Kidney (tissue), 14 donors: ENCODE data around the gene SLC25A20. TPM values are rescaled to one million over a fixed set of nuclear protein-coding genes. Genes with fewer than 3 reads are reported as not detected.

Experiments used
- DNase-seq, 5 donors: peaks; one replicate each; pipeline ENCODE4 v3.0.0-alpha.2; 2013 to 2020
- FAIRE-seq: peaks from 2 replicates; lab custom pipeline; 2012; peaks lifted over from hg19 to GRCh38; lab: Jason Lieb, UNC
- H3K27ac ChIP-seq, 2 donors: one replicate each; pipeline ENCODE4 v1.7.0; 2013; ENCODE audit warnings: low read depth in 2 of 2, low read length in 2 of 2, inconsistent platforms in 1 of 2
- H3K27me3 ChIP-seq: one replicate; pipeline ENCODE4 v1.7.1; 2013; ENCODE audit warnings: low read length, inconsistent platforms; ENCODE audit not compliant: control insufficient read depth, insufficient read depth
- H3K36me3 ChIP-seq, 3 donors: one replicate each; pipeline versions ENCODE4 v1.7.0 to v1.7.1; 2013; ENCODE audit warnings: low read length in 3 of 3, control low read depth in 1 of 3, inconsistent platforms in 1 of 3; ENCODE audit not compliant: insufficient read depth in 3 of 3, control insufficient read depth in 2 of 3
- H3K4me1 ChIP-seq, 3 donors: one replicate each; pipeline versions ENCODE4 v1.7.0 to v1.7.1; 2013; ENCODE audit warnings: low read length in 3 of 3, inconsistent platforms in 1 of 3, low read depth in 1 of 3; ENCODE audit not compliant: control insufficient read depth in 2 of 3, insufficient read depth in 2 of 3
- H3K4me3 ChIP-seq, 3 donors: one replicate each; pipeline versions ENCODE4 v1.7.0 to v1.8.1; 2013; ENCODE audit warnings: low read length in 3 of 3, control low read depth in 1 of 3, inconsistent platforms in 1 of 3
- H3K9ac ChIP-seq, 3 donors: one replicate each; pipeline versions ENCODE4 v1.7.0 to v1.7.1; 2013; ENCODE audit warnings: low read length in 3 of 3, control low read depth in 1 of 3, inconsistent platforms in 1 of 3
- H3K9me3 ChIP-seq, 3 donors: one replicate each; pipeline versions ENCODE4 v1.7.0 to v1.7.1; 2013; ENCODE audit warnings: low read length in 3 of 3, control low read depth in 1 of 3, inconsistent platforms in 1 of 3; ENCODE audit not compliant: control insufficient read depth in 2 of 3, insufficient read depth in 1 of 3
- intact Hi-C: fragments of 100-400 bp; cut with DNase I; formaldehyde crosslinking; loops from one replicate; pipeline ENCODE4 v1.11.1; 2022
- polyA plus RNA-seq: library from polyadenylated mRNA; stranded (reverse); fragments of 350-450 nt; fragmentation: Illumina TruSeq; extraction: RNeasy Lipid Tissue Mini Kit (QIAGEN cat#74804); gene quantifications from one replicate; pipeline ENCODE4 v1.2.3, GENCODE V29; 2014; ENCODE audit warnings: low read depth, low replicate concordance; ENCODE audit not compliant: insufficient read depth
- total RNA-seq: library from RNA; stranded (reverse); fragmentation: NEBNext Ultra II Directional; extraction: Animal tissue kit (Norgen Biotek cat#: 25700); gene quantifications from one replicate; pipeline ENCODE4 v1.2.1, GENCODE V29; 2021
- TF ChIP-seq, protein P1 (sequence below): IDR thresholded peaks from 3 replicates; pipeline ENCODE4 v1.5.1; 2012; ENCODE audit warnings: mild to moderate bottlenecking, moderate library complexity, borderline replicate concordance; ENCODE audit not compliant: insufficient read depth; ENCODE audit errors: extremely low read depth
- donor health status: control.
- donor health status: control.
- donor health status: control.
- donor health status: control.
- donor health status: control.
- donor health status: DM: yes; HTN: yes; CAD: no.
- donor health status: Normal renal cell carcinoma (clear cell type).

The SLC25A20 gene
- total and polyA plus RNA-seq, 2 donors from 2014 or later, result 9.9 to 59.2 TPM

DNA sequence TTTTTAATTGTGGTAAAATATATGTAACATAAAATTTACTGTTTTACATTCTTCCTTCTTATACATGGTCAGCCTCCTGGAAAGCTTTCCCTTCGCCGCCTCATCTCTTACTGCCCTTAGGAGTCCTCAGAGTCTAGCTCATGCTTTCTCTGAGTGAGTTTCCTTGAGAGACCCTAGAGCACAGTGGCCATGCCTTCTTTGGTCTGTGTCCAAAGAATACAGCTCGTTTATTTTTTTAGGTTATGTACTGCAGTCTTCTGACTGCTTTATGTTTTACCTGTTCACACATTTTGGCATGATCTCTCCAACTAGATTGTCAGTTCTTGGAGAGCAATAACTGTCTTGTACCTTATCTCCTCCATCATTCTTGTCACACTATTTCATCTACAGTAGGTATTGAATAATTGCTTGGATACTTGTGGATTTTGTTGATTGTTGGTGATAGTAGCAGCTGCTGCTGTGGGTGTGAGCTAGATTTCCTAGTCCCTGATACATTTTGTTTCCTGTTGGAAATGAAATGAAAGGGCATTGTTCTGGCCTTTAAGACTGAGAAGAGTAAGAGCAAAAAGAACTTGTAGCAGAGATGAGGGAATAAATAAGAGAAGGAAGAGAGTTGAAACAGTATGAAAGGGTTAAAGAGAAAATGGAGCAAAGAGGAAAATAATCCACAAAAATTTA, 30.8 kb upstream of the SLC25A20 start:
- H3K27ac ChIP-seq, result no peak overlapping the region
- DNase-seq, result peak in 1 of 5 donors; percentile 15

DNA sequence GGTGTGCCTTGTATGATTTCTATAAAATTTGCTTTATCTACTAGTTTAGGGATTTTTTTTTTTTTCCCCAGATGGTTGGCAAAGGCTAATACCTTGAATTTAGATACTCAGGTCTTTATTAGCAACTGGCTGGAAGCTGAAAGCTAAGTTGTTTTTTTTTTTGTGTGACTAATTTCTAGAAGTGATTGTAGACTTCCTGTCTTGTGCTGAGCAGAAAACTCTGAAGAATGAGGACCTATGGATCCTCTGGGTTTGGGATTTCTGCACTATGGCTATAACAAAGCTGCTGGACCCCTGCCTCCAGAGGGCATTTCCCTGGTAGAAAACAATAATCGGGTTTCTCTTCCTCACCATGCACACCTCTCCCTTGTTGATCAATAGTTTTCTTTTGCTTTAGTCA, 30.0 kb upstream of the SLC25A20 start:
- intact Hi-C loops, result no loop called here
- H3K9ac ChIP-seq, result no peak overlapping the region
- peaks cover 5 to 30% (median 9%) of the 10 kb centered on the region in 3 donors for H3K36me3 ChIP-seq
- H3K27me3 ChIP-seq, result no peaks in the 10 kb centered on the region
- TF ChIP-seq, protein P1, sequence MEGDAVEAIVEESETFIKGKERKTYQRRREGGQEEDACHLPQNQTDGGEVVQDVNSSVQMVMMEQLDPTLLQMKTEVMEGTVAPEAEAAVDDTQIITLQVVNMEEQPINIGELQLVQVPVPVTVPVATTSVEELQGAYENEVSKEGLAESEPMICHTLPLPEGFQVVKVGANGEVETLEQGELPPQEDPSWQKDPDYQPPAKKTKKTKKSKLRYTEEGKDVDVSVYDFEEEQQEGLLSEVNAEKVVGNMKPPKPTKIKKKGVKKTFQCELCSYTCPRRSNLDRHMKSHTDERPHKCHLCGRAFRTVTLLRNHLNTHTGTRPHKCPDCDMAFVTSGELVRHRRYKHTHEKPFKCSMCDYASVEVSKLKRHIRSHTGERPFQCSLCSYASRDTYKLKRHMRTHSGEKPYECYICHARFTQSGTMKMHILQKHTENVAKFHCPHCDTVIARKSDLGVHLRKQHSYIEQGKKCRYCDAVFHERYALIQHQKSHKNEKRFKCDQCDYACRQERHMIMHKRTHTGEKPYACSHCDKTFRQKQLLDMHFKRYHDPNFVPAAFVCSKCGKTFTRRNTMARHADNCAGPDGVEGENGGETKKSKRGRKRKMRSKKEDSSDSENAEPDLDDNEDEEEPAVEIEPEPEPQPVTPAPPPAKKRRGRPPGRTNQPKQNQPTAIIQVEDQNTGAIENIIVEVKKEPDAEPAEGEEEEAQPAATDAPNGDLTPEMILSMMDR, result no peak
- H3K4me3 ChIP-seq, result no peak overlapping the region
- no peak for FAIRE-seq
- no peaks in the 10 kb centered on the region for H3K9me3 ChIP-seq
- DNase-seq, result no peak
- H3K27ac ChIP-seq, result no peak overlapping the region
- peaks cover 0 to 16% (median 13%) of the 10 kb centered on the region in 3 donors for H3K4me1 ChIP-seq

More for the DNA sequence above, 30.8 kb upstream of the SLC25A20 start:
- TF ChIP-seq, protein P1, result no peak
- no peak overlapping the region for H3K4me3 ChIP-seq
- no peak for FAIRE-seq
- H3K36me3 ChIP-seq, result peaks cover 5 to 30% (median 10%) of the 10 kb centered on the region in 3 donors
- no peaks in the 10 kb centered on the region for H3K27me3 ChIP-seq
- H3K9ac ChIP-seq, result no peak overlapping the region
- intact Hi-C loops, result no loop called here
- no peaks in the 10 kb centered on the region for H3K9me3 ChIP-seq
- peaks cover 0 to 16% (median 13%) of the 10 kb centered on the region in 3 donors for H3K4me1 ChIP-seq

DNA sequence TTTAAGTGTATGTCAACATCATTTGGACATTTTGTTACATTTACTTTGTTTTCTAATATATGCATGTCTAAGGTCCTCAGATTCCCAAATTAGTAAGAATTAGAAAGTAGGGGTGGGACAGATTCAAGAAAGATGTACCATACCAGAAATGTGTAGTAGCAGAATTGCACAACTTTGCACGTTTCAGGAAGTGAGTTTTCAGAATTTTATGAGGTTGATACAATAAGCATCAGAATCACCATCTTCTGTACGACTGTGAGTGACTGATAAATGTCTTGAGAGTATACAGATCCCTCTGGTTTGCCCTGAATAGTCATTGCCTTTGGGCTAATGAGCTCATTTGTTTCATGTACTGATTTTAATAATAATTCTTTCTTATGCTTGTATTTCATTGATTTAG, 29.2 kb upstream of the SLC25A20 start:
- H3K4me1 ChIP-seq, result peaks cover 0 to 16% (median 13%) of the 10 kb centered on the region in 3 donors
- H3K36me3 ChIP-seq, result peaks cover 5 to 30% (median 9%) of the 10 kb centered on the region in 3 donors
- no peak overlapping the region for H3K4me3 ChIP-seq
- FAIRE-seq, result no peak
- TF ChIP-seq, protein P1, result no peak
- DNase-seq, result no peak
- no peaks in the 10 kb centered on the region for H3K27me3 ChIP-seq
- no peaks in the 10 kb centered on the region for H3K9me3 ChIP-seq
- no peak overlapping the region for H3K27ac ChIP-seq
- no peak overlapping the region for H3K9ac ChIP-seq
- intact Hi-C loops, result no loop called here
